Testis (tissue), 3 donors: ENCODE measurements around the gene CHST8. TPM values are rescaled to one million over a fixed set of nuclear protein-coding genes. Genes with fewer than 3 reads are reported as not detected.

Experiments
- DNase-seq: peaks from one replicate; pipeline ENCODE4 v3.0.0-alpha.2; 2019
- H3K27ac ChIP-seq, 2 donors: fragments of 200-600 bp; sonication (generic); one replicate each; pipeline ENCODE4 v1.5.1; 2019
- H3K27me3 ChIP-seq: fragments of 200-600 bp; sonication (generic); one replicate; pipeline ENCODE4 v1.5.1; 2019
- H3K36me3 ChIP-seq: fragments of 200-600 bp; sonication (generic); one replicate; pipeline ENCODE4 v1.5.1; 2017; ENCODE audit warnings: low read depth; ENCODE audit errors: missing control alignments
- H3K4me1 ChIP-seq: fragments of 200-600 bp; sonication (generic); one replicate; pipeline ENCODE4 v1.5.1; 2019
- H3K4me3 ChIP-seq, 2 donors: fragments of 200-600 bp; sonication (generic); one replicate each; pipeline ENCODE4 v1.5.1; 2017 to 2019
- H3K9me3 ChIP-seq: fragments of 200-600 bp; sonication (generic); one replicate; pipeline ENCODE4 v1.5.1; 2017
- CTCF ChIP-seq, 3 experiments: fragments of 450-650 bp in 2 of 3; fragments of 200-600 bp in 1 of 3; sonication (generic) in 1 of 3; IDR thresholded peaks; one replicate each; pipeline ENCODE4 v1.5.1; 2016 to 2019; ENCODE audit warnings: antibody characterized with exemption in 3 of 3, mild to moderate bottlenecking in 2 of 3, moderate library complexity in 1 of 3
- POLR2A ChIP-seq: fragments of 450-650 bp; IDR thresholded peaks from one replicate; pipeline ENCODE4 v1.6.1; 2017; ENCODE audit warnings: antibody characterized with exemption, mild to moderate bottlenecking, moderate library complexity
- WGBS, 2 donors: methylation state at CpG; one replicate each; pipeline ENCODE4 v1.1.5; 2018; 5-methylcytosine and 5-hydroxymethylcytosine counted together
- intact Hi-C: fragments of 100-400 bp; cut with DNase I; formaldehyde crosslinking; loops from one replicate; pipeline ENCODE4 v1.15.1; 2023; ENCODE audit warnings: low total_unique reads
- polyA plus RNA-seq: library from polyadenylated mRNA; stranded (reverse); fragments of 350-450 nt; fragmentation: Illumina TruSeq; extraction: RNeasy Lipid Tissue Mini Kit (QIAGEN cat#74804); gene quantifications from one replicate; pipeline ENCODE4 v1.2.3, GENCODE V29; 2014; ENCODE audit warnings: low read depth, low replicate concordance; ENCODE audit not compliant: insufficient read depth
- total RNA-seq, 2 donors: library from RNA; depleted of rRNA; stranded (reverse); fragments of >200 nt; gene quantifications; one replicate each; pipeline ENCODE4 v1.2.3, GENCODE V29; 2016

CHST8 gene
- total and polyA plus RNA-seq, 3 donors from 2014 or later: 0.75 to 0.93 (median 0.79) TPM

GRCh38 chr19:33664744-33665143 lies 43.0 kb downstream of the CHST8 start:
- no peak overlapping the region for H3K27ac ChIP-seq
- TF ChIP-seq POLR2A (no peak), CTCF (IDR thresholded peaks at IDR 0.05) (no peak)
- no peak overlapping the region for H3K4me3 ChIP-seq
- no peaks in the 10 kb centered on the region for H3K27me3 ChIP-seq
- H3K36me3 ChIP-seq: no peaks in the 10 kb centered on the region
- H3K9me3 ChIP-seq: no peaks in the 10 kb centered on the region
- DNase-seq: no peak
- intact Hi-C loops: no loop called here
- no peaks in the 10 kb centered on the region for H3K4me1 ChIP-seq
- 90 to 94% methylated on average over 5 of the region's 5 CpGs for WGBS, 2 donors

GRCh38 chr19:33665776-33666595 lies 44.2 kb downstream of the CHST8 start:
- no peaks in the 10 kb centered on the region for H3K9me3 ChIP-seq
- H3K4me3 ChIP-seq: no peak overlapping the region
- no peaks in the 10 kb centered on the region for H3K27me3 ChIP-seq
- no peak for TF ChIP-seq CTCF (IDR thresholded peaks at IDR 0.05)
- TF ChIP-seq POLR2A: no peak
- WGBS, 2 donors: 78 to 80% methylated on average over 22 of the region's 22 CpGs
- intact Hi-C loops: no loop called here
- H3K36me3 ChIP-seq: no peaks in the 10 kb centered on the region
- no peak overlapping the region for H3K27ac ChIP-seq
- no peaks in the 10 kb centered on the region for H3K4me1 ChIP-seq
- no peak for DNase-seq

GRCh38 chr19:33667141-33667650 lies 45.4 kb downstream of the CHST8 start:
- WGBS, 2 donors: 50 to 55% methylated on average over 15 of the region's 15 CpGs
- Histone ChIP-seq H3K9me3 (no peaks in the 10 kb centered on the region), H3K27ac (no peak overlapping the region), H3K27me3 (no peaks in the 10 kb centered on the region), H3K36me3 (no peaks in the 10 kb centered on the region), H3K4me3 (no peak overlapping the region), H3K4me1 (no peaks in the 10 kb centered on the region)
- TF ChIP-seq POLR2A: no peak
- TF ChIP-seq CTCF (IDR thresholded peaks at IDR 0.05): no peak
- no peak for DNase-seq
- intact Hi-C loops: no loop called here

GRCh38 chr19:33667881-33668280 lies 46.1 kb downstream of the CHST8 start:
- TF ChIP-seq POLR2A: no peak
- no peaks in the 10 kb centered on the region for H3K4me1 ChIP-seq
- H3K4me3 ChIP-seq: no peak overlapping the region
- DNase-seq: no peak
- no peak overlapping the region for H3K27ac ChIP-seq
- no peaks in the 10 kb centered on the region for H3K27me3 ChIP-seq
- H3K36me3 ChIP-seq: no peaks in the 10 kb centered on the region
- WGBS, 2 donors: 70 to 76% methylated on average over 15 of the region's 15 CpGs
- intact Hi-C loops: no loop called here
- no peaks in the 10 kb centered on the region for H3K9me3 ChIP-seq

- no peaks in the 10 kb centered on the region for H3K9me3 ChIP-seq
- intact Hi-C loops: no loop called here
- no peak overlapping the region for H3K27ac ChIP-seq
- WGBS, 2 donors: 65 to 75% methylated on average over 8 of the region's 8 CpGs
- no peaks in the 10 kb centered on the region for H3K36me3 ChIP-seq
- TF ChIP-seq POLR2A (no peak), CTCF (IDR thresholded peaks at IDR 0.05) (no peak)
- no peaks in the 10 kb centered on the region for H3K4me1 ChIP-seq
- no peak for DNase-seq
- no peaks in the 10 kb centered on the region for H3K27me3 ChIP-seq
- no peak overlapping the region for H3K4me3 ChIP-seq
Observed at GRCh38 chr19:33668968-33669367, 47.2 kb downstream of the CHST8 start.
